HG03354 (cell line): ENCODE results near the gene IL17B.

Experiments
- ATAC-seq: cut with Tn5 transposase; IDR thresholded peaks from one replicate; pipeline ENCODE4 v1.9.1; 2021; ENCODE audit warnings: mild to moderate bottlenecking; ENCODE audit not compliant: unreplicated experiment, poor library complexity, severe bottlenecking

Gene IL17B

GRCh38 chr5:149333711-149334443 is 45.2 kb downstream of the IL17B start:
- ATAC-seq, result no peak

- ATAC-seq, result no peak
Measured at GRCh38 chr5:149328177-149328576, 50.9 kb downstream of the IL17B start.

- ATAC-seq, result no peak
Measured at GRCh38 chr5:149326611-149327010, 52.5 kb downstream of the IL17B start.

- no peak for ATAC-seq
Measured at GRCh38 chr5:149325894-149326293, 53.2 kb downstream of the IL17B start.

GRCh38 chr5:149325166-149325735 is 53.8 kb downstream of the IL17B start:
- no peak for ATAC-seq

- no peak for ATAC-seq
Measured at GRCh38 chr5:149324641-149325040, 54.5 kb downstream of the IL17B start.
